GM21619 (cell line): ENCODE data around the gene ST8SIA1.

Experiments
- ATAC-seq: cut with Tn5 transposase; IDR thresholded peaks from one replicate; pipeline ENCODE4 v1.9.1; 2021; ENCODE audit not compliant: unreplicated experiment

Gene ST8SIA1

GRCh38 chr12:22284871-22285270 lies 49.6 kb downstream of the ST8SIA1 start:
- ATAC-seq: no peak

GRCh38 chr12:22283508-22283907 lies 51.0 kb downstream of the ST8SIA1 start:
- ATAC-seq: no peak

GRCh38 chr12:22283006-22283506 lies 51.5 kb downstream of the ST8SIA1 start:
- no peak for ATAC-seq

GRCh38 chr12:22282283-22282682 lies 52.2 kb downstream of the ST8SIA1 start:
- ATAC-seq: no peak

- no peak for ATAC-seq
Observed at GRCh38 chr12:22276867-22277266, 57.6 kb downstream of the ST8SIA1 start.

- ATAC-seq: no peak
Observed at GRCh38 chr12:22276313-22276712, 58.2 kb downstream of the ST8SIA1 start.

- no peak for ATAC-seq
Observed at GRCh38 chr12:22275843-22276242, 58.7 kb downstream of the ST8SIA1 start.

GRCh38 chr12:22272335-22273151 lies 62.0 kb downstream of the ST8SIA1 start:
- ATAC-seq: no peak

- ATAC-seq: no peak
Observed at GRCh38 chr12:22271023-22271422, 63.5 kb downstream of the ST8SIA1 start.

GRCh38 chr12:22268973-22269372 lies 65.5 kb downstream of the ST8SIA1 start:
- no peak for ATAC-seq

GRCh38 chr12:22268406-22268805 lies 66.1 kb downstream of the ST8SIA1 start:
- no peak for ATAC-seq

- ATAC-seq: no peak
Observed at GRCh38 chr12:22266101-22266500, 68.4 kb downstream of the ST8SIA1 start.

- no peak for ATAC-seq
Observed at GRCh38 chr12:22264380-22264779, 70.1 kb downstream of the ST8SIA1 start.

GRCh38 chr12:22262309-22262708 lies 72.2 kb downstream of the ST8SIA1 start:
- ATAC-seq: no peak

- no peak for ATAC-seq
Observed at GRCh38 chr12:22257100-22257499, 77.4 kb downstream of the ST8SIA1 start.

GRCh38 chr12:22256605-22257004 lies 77.9 kb downstream of the ST8SIA1 start:
- ATAC-seq: no peak

- no peak for ATAC-seq
Observed at GRCh38 chr12:22256041-22256441, 78.5 kb downstream of the ST8SIA1 start.

- ATAC-seq: no peak
Observed at GRCh38 chr12:22255097-22255496, 79.4 kb downstream of the ST8SIA1 start.

- no peak for ATAC-seq
Observed at GRCh38 chr12:22254478-22254877, 80.0 kb downstream of the ST8SIA1 start.

GRCh38 chr12:22252057-22252456 lies 82.5 kb downstream of the ST8SIA1 start:
- ATAC-seq: no peak

GRCh38 chr12:22250762-22251161 lies 83.7 kb downstream of the ST8SIA1 start:
- ATAC-seq: no peak

- no peak for ATAC-seq
Observed at GRCh38 chr12:22248571-22249115, 85.9 kb downstream of the ST8SIA1 start.
